Measurements from ENCODE around the gene PLA2G3. TPM values are rescaled to one million over a fixed set of nuclear protein-coding genes. Genes with fewer than 3 reads are reported as not detected.

The PLA2G3 gene
- total and polyA plus RNA-seq, 2 of the 13 experiments (the other 11 are each of a cell fraction or from before 2014, with no cell fraction given): 0.12 to 0.42 TPM

GRCh38 chr22:31122532-31123291 lies 17.6 kb downstream of the PLA2G3 start, which contains the start of gene INPP5J (continued):
- TF ChIP-seq SRY (CRISPR knock-in tag; IDR thresholded peaks at IDR 0.05): 0 out of 2 replicates have a peak, but pooled peaks have one; percentile 55
- TF ChIP-seq ZNF274 (CRISPR knock-in tag; IDR thresholded peaks at IDR 0.05): no peak
- TF ChIP-seq CREB1 (IDR thresholded peaks at IDR 0.05): 0 out of 2 replicates have a peak, but pooled peaks have one; percentile 45
- TF ChIP-seq CREB1 (CRISPR knock-in tag; IDR thresholded peaks at IDR 0.05): no peak
- TF ChIP-seq ATF3 (CRISPR knock-in tag; IDR thresholded peaks at IDR 0.05): 0 out of 2 replicates have a peak, but pooled peaks have one; percentile 18
- TF ChIP-seq ZNF687 (CRISPR knock-in tag; IDR thresholded peaks at IDR 0.05): peak; percentile 43; the same call in 1 of the 2 replicates
- peak; percentile 100 for TF ChIP-seq ZFP91 (CRISPR knock-in tag; IDR thresholded peaks at IDR 0.05; ENCODE audit: borderline replicate concordance)
- no peak for TF ChIP-seq JUND (CRISPR knock-in tag; IDR thresholded peaks at IDR 0.05)
- no peak for TF ChIP-seq ADNP (CRISPR knock-in tag; IDR thresholded peaks at IDR 0.05)
